Activated CD8-positive, alpha-beta memory T cell treated with anti-CD3 and anti-CD28 coated beads, Interleukin-2, amount 50 U/mL, for 1 hour (primary cell): Measurements from ENCODE around the gene BCKDHA.
"Not testable (repeated sequence)": the region's sequence is repeated elsewhere in the genome, so short reads cannot be mapped to it uniquely, and the experiment has no call there.

Experiments used
- DNase-seq: peaks from one replicate; pipeline ENCODE4 v3.0.0-alpha.2; 2020; ENCODE audit errors: extremely low read depth

Gene BCKDHA

DNA sequence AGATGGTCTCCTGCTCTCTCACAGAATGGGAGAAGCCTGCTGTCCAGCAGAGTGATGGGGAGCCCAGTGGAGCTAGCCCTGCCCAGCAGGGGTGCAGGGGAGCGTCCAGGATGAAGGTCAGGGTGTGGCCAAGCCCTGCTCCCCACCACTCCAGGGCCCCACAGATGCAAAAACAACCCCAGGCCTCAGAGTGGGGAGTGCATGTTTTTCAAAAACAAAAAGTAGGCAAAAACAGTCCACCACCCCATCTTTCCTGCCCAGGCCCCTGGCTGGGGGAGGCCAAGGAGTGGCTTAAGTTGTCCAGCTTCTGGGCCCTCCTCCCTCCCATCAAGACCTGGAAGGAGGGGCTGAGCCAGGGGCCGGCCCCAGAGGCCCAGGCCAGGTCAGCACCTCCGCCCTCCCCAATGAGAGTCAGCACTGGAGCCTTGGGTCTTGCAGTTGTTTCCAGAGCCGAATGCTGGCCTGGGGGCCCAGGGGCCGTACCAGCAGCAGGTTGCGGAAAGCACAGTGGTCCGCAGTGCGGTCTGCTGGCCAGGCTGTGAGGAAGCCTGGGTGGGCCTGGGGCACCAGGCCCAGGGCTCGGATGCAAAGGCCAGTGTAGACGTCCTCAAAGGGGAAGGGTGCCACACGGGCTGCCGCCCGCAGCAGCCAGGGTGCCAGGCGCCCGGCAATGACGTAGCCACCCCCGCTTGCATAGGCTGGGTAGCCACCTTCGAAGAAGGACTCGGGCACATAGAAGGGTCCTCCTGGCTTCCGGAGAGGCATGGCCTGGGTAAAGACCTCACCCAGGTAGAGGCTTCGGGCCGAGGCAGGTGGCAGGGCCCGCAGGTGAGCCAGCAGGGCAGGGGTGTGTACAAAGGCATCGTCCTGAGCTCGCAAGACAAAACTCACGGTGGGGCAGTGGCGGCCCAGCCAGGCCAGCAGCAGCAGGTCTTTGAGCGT is 27.8 kb downstream of the BCKDHA start:
- DNase-seq, result no peak

DNA sequence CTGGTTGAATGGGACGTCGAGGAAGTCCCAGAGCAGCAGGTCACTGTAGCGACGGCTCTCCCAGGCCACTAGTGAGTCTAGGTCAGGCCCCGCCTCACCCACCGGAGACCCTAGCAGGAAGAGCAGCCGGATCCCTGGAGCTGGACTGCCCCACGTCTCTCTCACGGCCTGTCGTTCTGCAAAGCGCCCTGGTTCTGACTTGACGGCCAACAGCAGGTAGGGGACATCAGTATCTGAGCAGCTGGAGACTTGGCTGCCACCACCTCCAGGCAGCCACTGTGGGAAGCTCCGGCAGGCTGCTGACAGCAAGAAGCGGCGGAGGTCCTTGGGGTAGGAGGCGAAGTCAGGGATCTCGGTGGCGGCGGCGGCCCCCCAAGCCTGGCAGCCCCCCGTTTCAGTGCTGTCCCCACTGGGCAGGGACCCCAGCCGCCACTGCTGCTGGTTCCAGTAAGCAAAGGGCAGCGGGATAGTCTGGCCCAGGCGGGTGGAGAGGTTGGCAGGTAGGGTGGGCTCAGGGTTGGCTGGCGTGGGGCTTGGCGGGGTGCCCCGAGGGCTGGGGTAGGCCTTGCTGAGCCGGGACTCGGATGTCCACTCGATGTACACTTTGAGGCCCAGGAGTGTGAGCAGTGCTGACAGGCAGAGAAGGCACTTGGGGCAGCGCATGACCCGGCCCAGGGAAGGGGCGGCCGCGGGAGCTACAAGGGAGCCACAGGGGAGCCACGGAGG is 28.7 kb downstream of the BCKDHA start:
- no peak for DNase-seq

GRCh38 chr19:41426952-41427646 is 29.5 kb downstream of the BCKDHA start, which contains the start of gene B3GNT8:
Gene B3GNT8, minus strand, starts transcription at chr19:41427374. Its CDS starts 596 bp downstream, at chr19:41426778.
- DNase-seq, result no peak

DNA sequence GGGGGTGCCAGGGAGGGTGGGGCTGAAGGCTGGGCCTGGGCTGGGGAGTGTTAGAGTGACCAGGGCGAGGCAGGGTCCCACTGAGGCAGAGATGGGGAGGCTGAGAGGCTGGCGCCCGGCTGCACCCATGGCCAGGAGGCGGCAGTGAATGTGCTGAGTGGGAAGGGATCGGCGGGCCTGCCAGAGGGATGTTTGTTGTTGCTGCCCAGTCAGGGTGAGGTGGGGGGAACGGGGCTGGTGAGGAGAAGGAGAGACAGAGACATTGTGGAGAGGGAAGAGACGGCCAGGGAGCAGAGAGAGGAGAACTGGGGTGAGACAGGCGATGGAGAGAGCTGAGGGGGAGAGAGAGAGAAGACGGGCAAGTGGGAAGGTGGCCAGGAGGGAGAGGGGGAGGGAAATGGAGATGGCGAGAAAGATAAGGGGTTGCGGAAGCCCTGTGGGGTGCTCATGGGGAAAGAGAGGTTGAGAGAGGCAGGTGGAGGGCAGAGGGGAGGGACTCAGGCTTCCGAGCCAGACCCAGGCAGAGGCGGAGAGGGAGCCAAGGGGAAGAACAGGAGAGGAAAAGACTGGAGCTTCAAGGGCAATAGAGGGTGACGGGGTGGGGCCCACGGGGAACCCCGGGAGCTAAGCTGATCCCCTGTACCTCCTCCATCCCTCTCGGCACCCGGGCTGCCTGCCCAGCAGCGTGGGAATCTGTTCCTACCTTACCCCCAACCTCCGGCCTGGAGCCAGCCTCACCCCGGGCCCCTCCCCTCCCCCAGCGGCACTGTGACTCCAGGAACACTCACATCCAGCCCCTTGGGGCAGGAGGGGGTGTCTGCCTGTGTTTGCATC is 30.2 kb downstream of the BCKDHA start:
- no peak for DNase-seq

GRCh38 chr19:41428481-41428859 is 30.9 kb downstream of the BCKDHA start:
- DNase-seq, result no peak

DNA sequence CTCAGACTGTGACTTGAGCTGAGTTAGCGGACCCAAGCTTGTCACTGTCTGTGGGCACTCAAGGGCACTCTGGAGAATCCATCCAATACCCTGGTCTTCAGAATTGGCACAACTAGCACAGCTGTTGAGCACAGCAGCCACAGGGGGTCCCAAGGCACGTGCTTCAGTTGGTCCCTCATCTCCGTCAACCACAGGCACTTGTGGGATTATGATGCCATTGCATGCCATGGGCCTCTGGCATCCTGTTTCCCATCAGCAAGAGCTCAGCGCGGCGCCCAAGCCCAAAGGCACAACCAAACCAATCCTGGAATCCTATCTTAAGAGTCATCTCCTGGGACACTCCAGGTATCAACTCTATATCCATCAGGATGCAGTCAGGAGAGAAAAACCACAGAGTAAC is 33.3 kb downstream of the BCKDHA start:
- DNase-seq, result no peak

DNA sequence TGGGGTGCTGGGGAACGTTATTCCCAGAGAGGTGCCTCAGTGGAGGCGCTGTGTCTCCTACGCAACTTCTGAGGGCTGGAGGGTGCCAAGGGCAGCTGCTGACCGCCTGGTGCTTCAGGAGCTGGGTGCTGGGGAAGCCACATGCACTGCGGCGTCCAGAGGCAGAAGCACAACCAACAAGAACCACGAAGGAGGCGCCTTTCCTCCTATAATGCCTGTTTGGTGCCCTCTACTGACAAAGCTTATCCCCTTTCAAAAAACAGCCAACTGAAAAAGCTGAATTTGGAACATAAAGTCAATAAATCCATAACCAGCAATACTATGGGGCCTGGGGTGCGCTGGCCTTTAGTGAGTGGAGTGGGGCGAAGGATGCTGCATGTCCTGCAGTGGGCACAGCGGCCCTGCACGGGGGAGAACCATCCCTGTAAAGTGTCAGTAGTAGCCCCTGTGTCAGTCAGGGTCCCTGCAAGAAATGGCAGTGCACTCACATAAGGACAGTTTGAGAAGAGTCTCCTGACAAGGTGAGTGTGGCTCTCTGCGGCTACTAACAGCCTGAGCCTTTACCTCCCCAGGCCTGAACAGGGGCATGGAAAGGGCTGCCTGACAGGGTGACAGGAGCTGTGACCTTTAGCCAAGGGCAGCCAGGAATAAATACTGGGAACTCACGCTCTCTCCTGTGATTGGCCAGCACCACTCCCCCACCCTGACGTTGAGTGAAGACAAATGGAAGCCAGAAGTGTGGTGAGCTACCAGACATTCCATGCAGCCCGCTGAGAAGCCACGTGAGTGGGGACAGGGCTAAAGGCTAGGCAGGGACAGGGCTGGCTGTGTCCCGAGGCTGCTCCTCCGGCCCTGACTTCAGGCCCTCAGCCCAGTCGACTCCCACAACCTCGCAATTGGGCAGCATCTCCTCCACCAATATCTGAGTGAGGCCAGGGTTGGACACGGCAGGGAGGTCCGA is 34.1 kb downstream of the BCKDHA start:
- no peak for DNase-seq

DNA sequence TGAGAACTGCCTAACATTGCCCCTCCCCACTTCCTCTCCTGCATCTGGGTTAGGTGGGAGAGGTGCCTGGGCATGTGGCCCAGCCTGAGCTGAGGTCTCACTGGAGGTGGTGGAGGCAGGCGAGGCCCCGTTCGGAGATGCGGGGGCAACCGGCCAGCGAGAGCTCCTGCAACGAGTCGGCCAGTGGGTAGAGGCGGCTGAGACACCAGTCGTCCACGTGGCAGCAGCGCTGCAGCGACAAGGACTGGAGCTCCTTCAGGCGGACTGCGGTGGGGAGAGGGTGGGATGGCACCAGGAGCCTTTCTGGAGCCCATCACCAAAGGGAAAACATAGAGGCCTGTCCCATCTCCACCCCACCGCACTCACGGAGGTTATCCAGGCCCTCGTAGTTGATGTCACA is 35.6 kb downstream of the BCKDHA start:
- DNase-seq, result no peak

DNA sequence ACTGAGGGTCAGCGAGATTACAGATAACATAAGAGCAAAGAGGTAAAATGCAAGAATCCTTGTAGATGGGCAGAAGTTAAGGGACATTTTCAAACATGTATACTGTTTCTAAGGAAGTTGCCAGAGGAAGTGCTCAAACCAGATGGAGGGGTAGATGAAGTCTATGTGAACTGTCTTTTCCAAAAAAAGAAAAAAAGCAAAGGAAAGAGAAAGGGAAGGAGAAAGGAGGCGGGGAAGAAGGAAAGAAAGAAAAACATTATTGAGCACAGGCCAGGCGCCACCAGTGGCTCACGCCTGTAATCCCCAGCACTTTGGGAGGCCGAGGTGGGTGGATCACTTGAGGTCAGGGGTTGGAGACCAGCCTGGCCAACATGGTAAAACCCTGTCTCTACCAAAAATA is 36.8 kb downstream of the BCKDHA start:
- no peak for DNase-seq

DNA sequence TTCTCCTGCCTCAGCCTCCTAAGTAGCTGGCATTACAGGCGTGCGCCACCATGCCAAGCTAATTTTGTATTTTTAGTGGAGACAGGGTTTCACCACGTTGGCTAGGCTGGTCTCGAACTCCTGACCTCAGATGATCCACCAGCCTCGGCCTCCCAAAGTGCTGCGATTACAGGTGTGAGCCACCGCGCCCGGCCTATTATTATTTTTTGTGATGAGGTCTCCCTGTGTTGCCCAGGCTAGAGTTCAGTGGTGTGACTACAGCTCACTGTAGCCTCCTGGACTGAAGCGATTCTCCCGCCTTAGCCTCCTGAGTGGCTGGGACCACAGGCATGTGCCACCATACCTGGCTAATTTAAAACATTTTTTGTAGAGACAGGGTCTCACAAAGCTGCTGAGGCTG is 37.8 kb downstream of the BCKDHA start:
- not testable (repeated sequence) for DNase-seq

GRCh38 chr19:41435936-41436673 is 38.5 kb downstream of the BCKDHA start:
- no peak for DNase-seq

DNA sequence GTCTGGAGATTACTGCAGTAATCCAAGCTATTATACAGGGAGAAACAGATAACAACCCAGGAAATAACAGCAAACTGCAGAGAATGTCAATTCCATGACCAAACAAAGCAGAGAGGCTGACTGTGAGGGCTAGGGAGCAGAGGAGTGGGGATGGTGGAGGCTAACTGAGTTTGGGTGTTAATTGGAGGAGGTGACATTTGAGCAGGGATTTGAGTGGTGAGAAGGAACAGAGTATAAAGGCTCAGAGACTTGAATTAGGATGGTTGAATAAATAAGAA is 39.0 kb downstream of the BCKDHA start:
- DNase-seq, result no peak

GRCh38 chr19:41437944-41438574 is 40.4 kb downstream of the BCKDHA start:
- no peak for DNase-seq

- peak; percentile 89 for DNase-seq
Observed at GRCh38 chr19:41439441-41440222, 42.0 kb downstream of the BCKDHA start, which contains the start of gene DMAC2. Gene DMAC2, minus strand, starts transcription at chr19:41439912. Its CDS starts 13 bp downstream, at chr19:41439899.

- no peak for DNase-seq
Observed at GRCh38 chr19:41441321-41441945, 43.8 kb downstream of the BCKDHA start.

- DNase-seq, result no peak
Observed at GRCh38 chr19:41442473-41443355, 45.1 kb downstream of the BCKDHA start, which contains the start of gene ERICH4. Gene ERICH4, plus strand, starts transcription at chr19:41443156. Its CDS starts 14 bp downstream, at chr19:41443170.
